Endothelial cell of umbilical vein (primary cell): ENCODE measurements around the gene SYT6. TPM values are rescaled to one million over a fixed set of nuclear protein-coding genes. Genes with fewer than 3 reads are reported as not detected.

Experiments
- BruUV-seq: library from RNA; stranded (reverse); fragments of 400-500 nt; replicated peaks from 2 replicates; lab custom pipeline; 2021; lab: Mats Ljungman, UMichigan
- CTCF ChIA-PET: fragments of 300-600, 350-600 bp; sonication (Branson Sonifier 250); formaldehyde crosslinking; loops from one replicate; lab custom pipeline; 2021; ENCODE audit warnings: antibody characterized with exemption, inconsistent platforms; lab: Charles Lee
- POLR2A ChIA-PET: fragments of 300-600, 350-600 bp; sonication (Branson Sonifier 250); formaldehyde crosslinking; loops from one replicate; lab custom pipeline; 2021; ENCODE audit warnings: antibody characterized with exemption, inconsistent platforms; lab: Charles Lee
- DNase-seq: peaks from one replicate; pipeline ENCODE4 v3.0.0-alpha.2; 2011; ENCODE audit warnings: low read depth, low spot score
- FAIRE-seq: peaks from 2 replicates; lab custom pipeline; 2011; peaks lifted over from hg19 to GRCh38; lab: Jason Lieb, UNC
- H2AFZ ChIP-seq: 2 replicates; pipeline ENCODE4 v1.6.0; 2012; ENCODE audit warnings: low read depth, low read length, control low read depth, inconsistent platforms
- H3K27ac ChIP-seq: 2 replicates; pipeline ENCODE4 v1.5.1; 2011; ENCODE audit warnings: low read depth, mild to moderate bottlenecking, control low read depth, low read length, moderate library complexity; ENCODE audit not compliant: insufficient read depth
- H3K27me3 ChIP-seq, 2 experiments: 2 replicates each; pipeline versions ENCODE4 v1.6.0 to v1.6.1; 2011; ENCODE audit warnings: low read length in 2 of 2, mixed read lengths in 1 of 2; ENCODE audit not compliant: control insufficient read depth in 2 of 2, insufficient read depth in 2 of 2
- H3K36me3 ChIP-seq, 2 experiments: 2 replicates in 1 of 2; 3 replicates in 1 of 2; pipeline ENCODE4 v1.5.1; 2011; ENCODE audit warnings: low read length in 2 of 2, mild to moderate bottlenecking in 1 of 2, moderate library complexity in 1 of 2; ENCODE audit not compliant: control insufficient read depth in 2 of 2, insufficient read depth in 2 of 2; ENCODE audit errors: extremely low read depth in 1 of 2
- H3K4me1 ChIP-seq: 3 replicates; pipeline ENCODE4 v1.5.1; 2011; ENCODE audit warnings: mild to moderate bottlenecking, low read length; ENCODE audit not compliant: control insufficient read depth, insufficient read depth; ENCODE audit errors: extremely low read depth
- H3K4me2 ChIP-seq: 2 replicates; pipeline ENCODE4 v1.6.1; 2011; ENCODE audit warnings: low read length, control low read depth, mixed read lengths; ENCODE audit not compliant: insufficient read depth
- H3K4me3 ChIP-seq, 3 experiments: fragments of 200-600 bp in 1 of 3; sonication (generic), shearing (Covaris generic) in 1 of 3; replicated peaks in 1 of 3; 2 replicates each; pipeline ENCODE4 v1.5.1; 2011 to 2016; ENCODE audit warnings: control low read depth in 3 of 3, low read length in 3 of 3, mild to moderate bottlenecking in 2 of 3, inconsistent platforms in 1 of 3, low read depth in 1 of 3, moderate library complexity in 1 of 3; ENCODE audit not compliant: insufficient read depth in 1 of 3
- H3K79me2 ChIP-seq: 2 replicates; pipeline ENCODE4 v1.6.0; 2012; ENCODE audit warnings: low read length, inconsistent platforms; ENCODE audit not compliant: control insufficient read depth, insufficient read depth
- H3K9ac ChIP-seq: replicated peaks from 2 replicates; pipeline ENCODE3; 2011; ENCODE audit warnings: low read length, control low read depth; ENCODE audit not compliant: insufficient read depth; ENCODE audit errors: extremely low read depth
- H3K9me1 ChIP-seq: replicated peaks from 3 replicates; pipeline ENCODE4 v1.6.0; 2011; ENCODE audit warnings: mild to moderate bottlenecking, low read length; ENCODE audit not compliant: control insufficient read depth, insufficient read depth; ENCODE audit errors: extremely low read depth
- H3K9me3 ChIP-seq: replicated peaks from 2 replicates; pipeline ENCODE4 v1.5.1; 2012; ENCODE audit warnings: low read length, inconsistent platforms; ENCODE audit not compliant: control insufficient read depth, insufficient read depth
- H4K20me1 ChIP-seq: replicated peaks from 2 replicates; pipeline ENCODE3; 2011; ENCODE audit warnings: mild to moderate bottlenecking, low read length; ENCODE audit not compliant: control insufficient read depth, insufficient read depth; ENCODE audit errors: extremely low read depth
- EZH2 ChIP-seq: IDR thresholded peaks from 2 replicates; pipeline ENCODE4 v1.6.1; 2012; ENCODE audit warnings: borderline replicate concordance, low read depth, mild to moderate bottlenecking, moderate library complexity, low read length, inconsistent platforms; ENCODE audit not compliant: severe bottlenecking
- FOS ChIP-seq: IDR thresholded peaks from 2 replicates; pipeline ENCODE4 v1.6.1; 2011; ENCODE audit warnings: mild to moderate bottlenecking, low read length, moderate library complexity, borderline replicate concordance; ENCODE audit not compliant: insufficient read depth
- GATA2 ChIP-seq: IDR thresholded peaks from 2 replicates; pipeline ENCODE4 v1.7.0; 2011; ENCODE audit warnings: low read depth, mild to moderate bottlenecking, moderate library complexity, mixed read lengths, low read length; ENCODE audit not compliant: insufficient read length, insufficient read depth
- JUN ChIP-seq: IDR thresholded peaks from 2 replicates; pipeline ENCODE4 v1.6.1; 2011; ENCODE audit warnings: borderline replicate concordance, low read depth; ENCODE audit not compliant: insufficient read length, insufficient read depth
- MYC ChIP-seq: IDR thresholded peaks from one replicate; pipeline ENCODE4 v1.6.1; 2011; ENCODE audit warnings: mild to moderate bottlenecking, low read depth, low read length
- POLR2A ChIP-seq: IDR thresholded peaks from 2 replicates; pipeline ENCODE4 v1.6.1; 2012; ENCODE audit warnings: low read depth, mild to moderate bottlenecking, control low read depth, low read length
- POLR2AphosphoS5 ChIP-seq: IDR thresholded peaks from 2 replicates; pipeline ENCODE4 v1.6.1; 2012; ENCODE audit warnings: low read depth, mild to moderate bottlenecking, control low read depth, low read length, moderate library complexity; ENCODE audit not compliant: insufficient read depth
- dilution Hi-C: fragments of 300-500 bp; cut with MboI; formaldehyde crosslinking; loops from one replicate; pipeline ENCODE4 v1.15.0; 2019; ENCODE audit warnings: low sequenced_read_pairs; ENCODE audit not compliant: extremely low pct_ligation_motif_present
- intact Hi-C: fragments of 100-400 bp; cut with micrococcal nuclease; formaldehyde crosslinking; loops from one replicate; pipeline ENCODE4 v1.10.0; 2022
- polyA plus RNA-seq, 4 experiments: library from polyadenylated mRNA; depleted of rRNA in 3 of 4; stranded (reverse) in 3 of 4; unstranded in 1 of 4; fragments of >200 nt; gene quantifications; 2 replicates each; pipeline versions ENCODE4 v1.2.1 to v1.2.3, GENCODE V29; 2011 to 2012; ENCODE audit warnings: missing spikeins in 1 of 4
- total RNA-seq: library from RNA; stranded (reverse); gene quantifications from 2 replicates; pipeline ENCODE4 v1.2.3, GENCODE V29; 2021
- TF ChIP-seq, protein P1 (sequence below): IDR thresholded peaks from 2 replicates; pipeline ENCODE4 v1.6.1; 2011; ENCODE audit not compliant: insufficient read depth, insufficient read length
- TF ChIP-seq, protein P2 (sequence below), 2 donors: IDR thresholded peaks; 1 replicate in 1 of 2; 2 replicates in 1 of 2; pipeline ENCODE4 v1.5.1; 2011; ENCODE audit warnings: low read length in 2 of 2, mild to moderate bottlenecking in 2 of 2, moderate library complexity in 2 of 2, control low read depth in 1 of 2, inconsistent platforms in 1 of 2, low read depth in 1 of 2; ENCODE audit not compliant: insufficient read depth in 1 of 2; ENCODE audit errors: extremely low read depth in 1 of 2

Gene SYT6
- total and polyA plus RNA-seq, 2 donors (not counting 3 experiments of a cell fraction or from before 2014, with no cell fraction given) = 0.04 TPM; not detected in 1

DNA sequence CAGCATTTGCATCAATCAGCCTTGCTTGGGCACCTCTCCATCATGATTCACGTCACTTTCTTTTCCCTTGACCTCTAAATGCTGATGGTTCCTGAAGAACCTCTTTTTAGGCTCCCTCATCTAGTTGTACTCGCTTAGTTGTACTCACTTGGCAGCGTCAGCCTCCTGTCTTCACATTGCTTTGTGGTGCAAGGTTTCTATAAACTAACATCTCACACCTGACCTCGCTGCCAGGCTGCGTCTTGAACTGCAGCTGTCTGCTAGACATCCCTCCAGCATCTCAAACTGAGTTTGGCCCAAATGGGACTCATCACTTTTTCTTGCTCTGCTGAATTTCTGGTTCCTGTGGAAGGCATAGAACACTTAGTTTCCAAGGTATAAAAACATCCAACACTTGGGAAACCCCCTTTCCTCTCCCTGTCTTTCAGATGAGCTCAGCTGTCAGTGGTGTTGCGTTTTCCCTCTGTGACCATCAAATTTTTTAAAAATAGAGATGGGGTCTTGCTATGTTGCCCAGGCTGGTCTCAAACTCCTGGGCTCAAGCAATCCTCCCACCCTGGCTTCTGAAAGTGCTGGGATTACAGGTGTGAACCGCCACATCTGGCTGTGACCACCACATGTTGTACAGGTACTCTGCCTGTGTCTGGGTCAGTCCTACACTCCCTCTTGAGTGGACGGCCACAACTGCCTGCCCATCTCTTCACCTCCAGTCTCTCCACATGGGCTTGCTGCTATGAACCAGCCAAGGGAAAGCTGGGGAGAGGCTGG, 66.9 kb downstream of the SYT6 start:
- H3K27ac ChIP-seq = no peak overlapping the region
- intact Hi-C loops = no loop called here
- no peaks in the 10 kb centered on the region for H3K4me1 ChIP-seq
- ChIA-PET POLR2A (no interaction called here), CTCF (no interaction called here)
- H3K9me3 ChIP-seq = no peaks in the 10 kb centered on the region
- no TSS peak for BruUV-seq
- H2AFZ ChIP-seq = no peak overlapping the region
- FAIRE-seq (no peak), DNase-seq (no peak)
- H3K9me1 ChIP-seq = no peaks in the 10 kb centered on the region
- TF ChIP-seq FOS = no peak
- TF ChIP-seq, protein P1, sequence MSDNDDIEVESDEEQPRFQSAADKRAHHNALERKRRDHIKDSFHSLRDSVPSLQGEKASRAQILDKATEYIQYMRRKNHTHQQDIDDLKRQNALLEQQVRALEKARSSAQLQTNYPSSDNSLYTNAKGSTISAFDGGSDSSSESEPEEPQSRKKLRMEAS = no peak
- TF ChIP-seq EZH2 = no peak
- no peak for TF ChIP-seq MYC
- no peak for TF ChIP-seq JUN
- TF ChIP-seq, protein P2, sequence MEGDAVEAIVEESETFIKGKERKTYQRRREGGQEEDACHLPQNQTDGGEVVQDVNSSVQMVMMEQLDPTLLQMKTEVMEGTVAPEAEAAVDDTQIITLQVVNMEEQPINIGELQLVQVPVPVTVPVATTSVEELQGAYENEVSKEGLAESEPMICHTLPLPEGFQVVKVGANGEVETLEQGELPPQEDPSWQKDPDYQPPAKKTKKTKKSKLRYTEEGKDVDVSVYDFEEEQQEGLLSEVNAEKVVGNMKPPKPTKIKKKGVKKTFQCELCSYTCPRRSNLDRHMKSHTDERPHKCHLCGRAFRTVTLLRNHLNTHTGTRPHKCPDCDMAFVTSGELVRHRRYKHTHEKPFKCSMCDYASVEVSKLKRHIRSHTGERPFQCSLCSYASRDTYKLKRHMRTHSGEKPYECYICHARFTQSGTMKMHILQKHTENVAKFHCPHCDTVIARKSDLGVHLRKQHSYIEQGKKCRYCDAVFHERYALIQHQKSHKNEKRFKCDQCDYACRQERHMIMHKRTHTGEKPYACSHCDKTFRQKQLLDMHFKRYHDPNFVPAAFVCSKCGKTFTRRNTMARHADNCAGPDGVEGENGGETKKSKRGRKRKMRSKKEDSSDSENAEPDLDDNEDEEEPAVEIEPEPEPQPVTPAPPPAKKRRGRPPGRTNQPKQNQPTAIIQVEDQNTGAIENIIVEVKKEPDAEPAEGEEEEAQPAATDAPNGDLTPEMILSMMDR (IDR thresholded peaks at IDR 0.05; ENCODE audit: extremely low read depth in 1 of 2, insufficient read depth in 1 of 2, low read depth in 1 of 2, low read length in 2 of 2) = no peak
- no peak for TF ChIP-seq POLR2AphosphoS5
- no peak for TF ChIP-seq GATA2
- TF ChIP-seq POLR2A = no peak
- H3K36me3 ChIP-seq = no peaks in the 10 kb centered on the region
- H3K9ac ChIP-seq = no peak overlapping the region
- no peaks in the 10 kb centered on the region for H4K20me1 ChIP-seq
- no peak overlapping the region for H3K4me2 ChIP-seq
- H3K27me3 ChIP-seq = peaks cover 0 to 5% of the 10 kb centered on the region in 2 experiments
- dilution Hi-C loops = no loop called here
- no peaks in the 10 kb centered on the region for H3K79me2 ChIP-seq
- H3K4me3 ChIP-seq = no peak overlapping the region
